Astrocyte of the cerebellum (primary cell): ENCODE results near the gene RAB11FIP4.
A peak's percentile ranks its signal among the peaks of the same experiment; 100 is the strongest.

Source experiments
- DNase-seq: peaks from one replicate; pipeline ENCODE4 v3.0.0-alpha.2; 2011; ENCODE audit warnings: low read depth
- H3K4me3 ChIP-seq: 2 replicates; pipeline ENCODE4 v1.5.1; 2011; ENCODE audit warnings: mild to moderate bottlenecking, low read depth, low read length, moderate library complexity
- CTCF ChIP-seq: IDR thresholded peaks from 2 replicates; pipeline ENCODE4 v1.5.1; 2012; ENCODE audit warnings: low read length, low read depth, moderate library complexity, mild to moderate bottlenecking; ENCODE audit errors: missing control alignments
- in situ Hi-C: cut with HindIII; loops from 2 replicates; pipeline ENCODE4 v1.10.0; 2017; ENCODE audit warnings: low sequenced_read_pairs

Gene RAB11FIP4

GRCh38 chr17:31481783-31482081, 90.3 kb downstream of the RAB11FIP4 start:
- no peak overlapping the region for H3K4me3 ChIP-seq
- in situ Hi-C loops, result no loop called here
- DNase-seq, result no peak
- no peak for TF ChIP-seq CTCF

DNA sequence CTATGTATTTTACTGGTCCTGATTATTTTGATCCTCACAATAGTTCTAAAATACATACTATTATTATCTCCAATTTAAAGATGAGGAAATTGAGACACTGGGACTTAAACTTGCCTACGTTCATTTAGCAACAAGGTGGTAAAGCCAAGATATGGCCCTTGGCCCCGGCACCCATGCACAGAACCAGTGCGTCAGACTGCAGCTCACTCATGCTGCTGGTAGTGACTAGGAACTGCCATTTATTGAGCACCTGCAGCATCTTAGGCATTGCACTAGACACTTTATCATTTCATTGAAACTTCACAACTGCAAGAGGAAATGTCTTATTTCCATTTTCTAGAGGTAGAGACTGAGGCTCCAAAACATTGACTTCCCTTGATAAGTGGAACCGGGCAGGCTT, 93.3 kb downstream of the RAB11FIP4 start:
- H3K4me3 ChIP-seq, result no peak overlapping the region
- no peak for TF ChIP-seq CTCF
- in situ Hi-C loops, result no loop called here
- no peak for DNase-seq

- no peak for DNase-seq
- no peak for TF ChIP-seq CTCF
- no peak overlapping the region for H3K4me3 ChIP-seq
- in situ Hi-C loops, result no loop called here
Observed at GRCh38 chr17:31486351-31487062, 95.0 kb downstream of the RAB11FIP4 start.

- TF ChIP-seq CTCF, result no peak
- in situ Hi-C loops, result no loop called here
Observed at GRCh38 chr17:31487063-31487647, 95.7 kb downstream of the RAB11FIP4 start.

GRCh38 chr17:31487648-31488263, 96.3 kb downstream of the RAB11FIP4 start:
- in situ Hi-C loops, result no loop called here
- no peak for DNase-seq
- H3K4me3 ChIP-seq, result peak overlapping the region; percentile 34

More at GRCh38 chr17:31487063-31487647, 95.7 kb downstream of the RAB11FIP4 start:
- no peak for DNase-seq
- peak overlapping the region; percentile 34 for H3K4me3 ChIP-seq

More at GRCh38 chr17:31487648-31488263, 96.3 kb downstream of the RAB11FIP4 start:
- no peak for TF ChIP-seq CTCF
